H1 (cell line): ENCODE measurements around the gene PDE6D. TPM values are rescaled to one million over a fixed set of nuclear protein-coding genes. Genes with fewer than 3 reads are reported as not detected.

ENCODE experiments used
- CTCF ChIA-PET: fragments of 300-600 bp; sonication (Branson Sonifier 250); formaldehyde crosslinking; loops from one replicate; lab custom pipeline; 2021; ENCODE audit not compliant: partially characterized antibody; lab: Charles Lee
- POLR2A ChIA-PET: fragments of 300-600 bp; sonication (Branson Sonifier 250); formaldehyde crosslinking; loops from one replicate; lab custom pipeline; 2021; ENCODE audit warnings: inconsistent platforms; ENCODE audit not compliant: partially characterized antibody; lab: Charles Lee
- DNase-seq, 2 experiments: peaks; one replicate each; pipeline versions ENCODE4 v3.0.0 to v3.0.0-alpha.2; 2010 to 2022; ENCODE audit warnings: low spot score in 2 of 2, low read depth in 1 of 2, mixed read lengths in 1 of 2
- FAIRE-seq: peaks from 2 replicates; lab custom pipeline; 2011; peaks lifted over from hg19 to GRCh38; lab: Jason Lieb, UNC
- H2AFZ ChIP-seq: 2 replicates; pipeline ENCODE4 v1.8.1; 2012; ENCODE audit warnings: low read length, inconsistent platforms
- H2AK5ac ChIP-seq: 2 replicates; pipeline ENCODE4 v1.6.1; 2013; ENCODE audit warnings: low read depth, low read length
- H2BK120ac ChIP-seq: replicated peaks from 2 replicates; pipeline ENCODE3; 2013; ENCODE audit warnings: low read depth, low read length, inconsistent platforms
- H2BK12ac ChIP-seq: 2 replicates; pipeline ENCODE4 v1.6.1; 2013; ENCODE audit warnings: low read depth, low read length
- H2BK15ac ChIP-seq: 2 replicates; pipeline ENCODE4 v1.6.1; 2013; ENCODE audit warnings: low read length
- H2BK20ac ChIP-seq: 2 replicates; pipeline ENCODE4 v1.6.1; 2013; ENCODE audit warnings: low read length
- H2BK5ac ChIP-seq: 2 replicates; pipeline ENCODE4 v1.6.1; 2013; ENCODE audit warnings: low read depth, low read length
- H3K14ac ChIP-seq: 2 replicates; pipeline ENCODE4 v1.6.1; 2013; ENCODE audit warnings: inconsistent platforms; ENCODE audit not compliant: insufficient read length
- H3K18ac ChIP-seq: 2 replicates; pipeline ENCODE4 v1.6.1; 2013; ENCODE audit warnings: low read length; ENCODE audit errors: extremely low read depth
- H3K23ac ChIP-seq: 2 replicates; pipeline ENCODE4 v1.6.1; 2013; ENCODE audit warnings: inconsistent platforms; ENCODE audit not compliant: insufficient read length
- H3K23me2 ChIP-seq: 2 replicates; pipeline ENCODE4 v1.6.1; 2013; ENCODE audit warnings: low read depth, low read length
- H3K27ac ChIP-seq: 2 replicates; pipeline ENCODE4 v1.6.1; 2011; ENCODE audit warnings: low read depth, low read length, inconsistent platforms
- H3K27me3 ChIP-seq, 4 experiments: replicated peaks in 1 of 4; 1 replicate in 1 of 4; 2 replicates in 3 of 4; pipeline versions ENCODE4 v1.6.1 to v1.8.1; 2011 to 2013; ENCODE audit warnings: low read length in 3 of 4, mild to moderate bottlenecking in 3 of 4, inconsistent platforms in 2 of 4, mixed read lengths in 2 of 4, moderate library complexity in 1 of 4; ENCODE audit not compliant: control insufficient read depth in 3 of 4, insufficient read depth in 3 of 4; ENCODE audit errors: extremely low read depth in 1 of 4
- H3K36me3 ChIP-seq, 4 experiments: 2 replicates each; pipeline versions ENCODE4 v1.6.1 to v1.8.1; 2011 to 2013; ENCODE audit warnings: mild to moderate bottlenecking in 4 of 4, low read length in 3 of 4, moderate library complexity in 2 of 4, control low read depth in 1 of 4, inconsistent platforms in 1 of 4; ENCODE audit not compliant: insufficient read depth in 4 of 4, control insufficient read depth in 2 of 4
- H3K4ac ChIP-seq: replicated peaks from 2 replicates; pipeline ENCODE3; 2013; ENCODE audit warnings: low read length, low read depth, mixed read lengths, inconsistent platforms; ENCODE audit not compliant: insufficient read length
- H3K4me1 ChIP-seq, 4 experiments: replicated peaks in 1 of 4; 1 replicate in 1 of 4; 2 replicates in 3 of 4; pipeline versions ENCODE4 v1.6.1 to v1.8.1; 2011 to 2013; ENCODE audit warnings: low read length in 3 of 4, inconsistent platforms in 2 of 4, mixed read lengths in 1 of 4; ENCODE audit not compliant: insufficient read depth in 4 of 4, control insufficient read depth in 3 of 4
- H3K4me2 ChIP-seq, 2 experiments: 2 replicates each; pipeline versions ENCODE4 v1.6.1 to v1.8.1; 2011 to 2013; ENCODE audit warnings: low read depth in 2 of 2, low read length in 2 of 2, control low read depth in 1 of 2, inconsistent platforms in 1 of 2, mild to moderate bottlenecking in 1 of 2; ENCODE audit not compliant: insufficient read depth in 1 of 2
- H3K4me3 ChIP-seq, 4 experiments: fragments of 200-600, 300-600 bp in 1 of 4; sonication (generic), shearing (Covaris generic), sonication (Bioruptor Twin) in 1 of 4; 2 replicates each; pipeline versions ENCODE4 v1.5.1 to v1.8.1; 2011 to 2016; ENCODE audit warnings: low read length in 4 of 4, low read depth in 3 of 4, control low read depth in 2 of 4, inconsistent platforms in 2 of 4, mild to moderate bottlenecking in 2 of 4, mixed read lengths in 1 of 4, moderate library complexity in 1 of 4; ENCODE audit not compliant: insufficient read depth in 2 of 4; ENCODE audit errors: extremely low read depth in 1 of 4
- H3K56ac ChIP-seq: replicated peaks from 2 replicates; pipeline ENCODE3; 2013; ENCODE audit warnings: low read depth, mild to moderate bottlenecking, mixed read lengths, low read length, inconsistent platforms; ENCODE audit not compliant: insufficient read length
- H3K79me1 ChIP-seq: 2 replicates; pipeline ENCODE4 v1.6.1; 2013; ENCODE audit warnings: low read depth, low read length, control low read depth
- H3K79me2 ChIP-seq, 2 experiments: 2 replicates each; pipeline versions ENCODE4 v1.6.1 to v1.8.1; 2012 to 2013; ENCODE audit warnings: low read length in 2 of 2, mild to moderate bottlenecking in 2 of 2, inconsistent platforms in 1 of 2; ENCODE audit not compliant: insufficient read depth in 2 of 2, control insufficient read depth in 1 of 2
- H3K9ac ChIP-seq, 4 experiments: replicated peaks in 1 of 4; 1 replicate in 1 of 4; 2 replicates in 3 of 4; pipeline versions ENCODE4 v1.6.1 to v1.8.1; 2011 to 2013; ENCODE audit warnings: low read depth in 3 of 4, low read length in 3 of 4, control low read depth in 2 of 4, mild to moderate bottlenecking in 2 of 4, moderate library complexity in 2 of 4, inconsistent platforms in 1 of 4; ENCODE audit errors: extremely low read depth in 1 of 4
- H3K9me3 ChIP-seq, 2 experiments: 2 replicates each; pipeline versions ENCODE4 v1.6.1 to v1.8.1; 2012 to 2013; ENCODE audit warnings: mild to moderate bottlenecking in 2 of 2, moderate library complexity in 2 of 2, control low read depth in 1 of 2, inconsistent platforms in 1 of 2, low read depth in 1 of 2, low read length in 1 of 2, mixed read lengths in 1 of 2; ENCODE audit not compliant: insufficient read depth in 2 of 2
- H4K20me1 ChIP-seq, 2 experiments: replicated peaks in 1 of 2; 2 replicates each; pipeline versions ENCODE3 to v1.8.1; 2011 to 2013; ENCODE audit warnings: inconsistent platforms in 2 of 2, low read length in 2 of 2, mild to moderate bottlenecking in 1 of 2; ENCODE audit not compliant: insufficient read depth in 2 of 2, control insufficient read depth in 1 of 2
- H4K5ac ChIP-seq: 2 replicates; pipeline ENCODE4 v1.6.1; 2013; ENCODE audit warnings: low read length, low read depth, mixed read lengths, inconsistent platforms; ENCODE audit not compliant: insufficient read length
- H4K8ac ChIP-seq: 2 replicates; pipeline ENCODE4 v1.8.0; 2013; ENCODE audit warnings: mild to moderate bottlenecking, moderate library complexity, low read length, inconsistent platforms; ENCODE audit not compliant: insufficient read depth; ENCODE audit errors: extremely low read depth
- H4K91ac ChIP-seq: replicated peaks from 2 replicates; pipeline ENCODE3; 2013; ENCODE audit warnings: low read length, mixed read lengths, inconsistent platforms; ENCODE audit not compliant: insufficient read length
- CREB1 ChIP-seq: IDR thresholded peaks from 2 replicates; pipeline ENCODE4 v1.6.1; 2012; ENCODE audit warnings: inconsistent platforms
- JUN ChIP-seq: IDR thresholded peaks from 2 replicates; pipeline ENCODE4 v1.6.1; 2011; ENCODE audit warnings: low read depth, mild to moderate bottlenecking, improper control_type of control experiment, low read length
- WGBS, 2 experiments: shearing (Covaris generic) in 1 of 2; methylation state at CpG; one replicate each; pipeline versions ENCODE4 v1.1.6 to v1.1.7; 2013 to 2015; ENCODE audit warnings: low lambda C conversion rate in 2 of 2, mixed read lengths in 2 of 2, inconsistent platforms in 1 of 2, low coverage in 1 of 2, missing lambda C conversion rate in 1 of 2; ENCODE audit not compliant: insufficient replicate concordance in 2 of 2, insufficient coverage in 1 of 2, insufficient read length in 1 of 2; ENCODE audit errors: extremely low coverage in 1 of 2, missing lambda C conversion rate in 1 of 2; 5-methylcytosine and 5-hydroxymethylcytosine counted together
- polyA plus RNA-seq, 7 experiments: library from polyadenylated mRNA; depleted of rRNA in 3 of 7; stranded (reverse) in 5 of 7; unstranded in 2 of 7; fragments of >200 nt in 5 of 7; fragments of 200-250 nt in 2 of 7; gene quantifications; 1 replicate in 5 of 7; 2 replicates in 1 of 7; 4 replicates in 1 of 7; pipeline versions ENCODE4 v1.2.1 to v1.2.3, GENCODE V29; 2011 to 2013; ENCODE audit warnings: missing spikeins in 2 of 7, mixed read lengths in 2 of 7
- total RNA-seq: library from RNA; stranded (reverse); fragmentation: NEBNext Ultra II Directional; extraction: Animal tissue kit (Norgen Biotek cat#: 25700); gene quantifications from 2 replicates; pipeline ENCODE4 v1.2.1, GENCODE V29; 2021

Gene PDE6D
- total and polyA plus RNA-seq, 2 of the 8 experiments (the other 6 are each of a cell fraction or from before 2014, with no cell fraction given) = 33.7 to 63.9 TPM

DNA sequence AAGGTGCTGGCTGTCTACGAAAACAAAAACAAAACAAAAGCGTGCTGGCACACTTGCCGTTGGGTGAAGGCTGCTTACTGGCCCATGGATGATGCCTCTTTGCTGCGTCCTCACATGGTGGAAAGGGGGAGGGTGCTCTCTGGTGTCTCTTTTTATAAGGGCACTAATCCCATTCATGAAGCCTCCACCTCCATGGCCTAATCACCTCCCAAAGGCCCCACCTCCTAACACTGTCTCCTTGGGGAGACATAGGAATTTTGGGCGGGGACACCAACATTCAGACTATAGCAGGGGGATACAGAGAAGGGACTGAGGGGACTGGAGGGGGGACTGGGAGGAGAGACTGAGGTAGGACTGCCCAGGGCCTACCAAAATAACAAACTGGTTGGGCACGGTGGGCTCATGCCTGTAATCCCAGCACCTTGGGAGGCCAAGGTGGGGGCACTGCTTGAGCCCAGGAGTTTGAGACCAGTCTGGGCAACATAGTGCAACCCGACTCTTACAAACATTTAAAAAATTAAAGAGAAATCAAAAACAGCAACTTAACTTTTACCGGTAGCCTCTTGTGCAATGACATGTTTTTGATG is 58.3 kb downstream of the PDE6D start:
- H3K4ac ChIP-seq = no peak overlapping the region
- DNase-seq = no peak

More for the DNA sequence above, 58.3 kb downstream of the PDE6D start:
- H3K79me2 ChIP-seq = no peaks in the 10 kb centered on the region
- no peak overlapping the region for H3K23ac ChIP-seq
- H3K9me3 ChIP-seq = no peaks in the 10 kb centered on the region
- no peaks in the 10 kb centered on the region for H3K27me3 ChIP-seq
- no peak overlapping the region for H2BK15ac ChIP-seq
- H3K56ac ChIP-seq = no peak overlapping the region
- 86% methylated on average over 8 of the region's 8 CpGs; no CpG with 5 or more reads in 1 of the 2 experiments for WGBS, 2 experiments
- H3K14ac ChIP-seq = no peak overlapping the region
- no peak overlapping the region for H3K4me3 ChIP-seq
- no peak overlapping the region for H4K5ac ChIP-seq
- CTCF ChIA-PET = interaction anchor here (1.3 to 12.1 kb wide), 3 partner anchors 43 to 75 kb away, joined by 5 to 555 read pairs (median 15); no protein-coding TSS in a partner anchor
- H2AK5ac ChIP-seq = no peak overlapping the region
- no peaks in the 10 kb centered on the region for H4K20me1 ChIP-seq
- no peak overlapping the region for H2BK5ac ChIP-seq
- no peak overlapping the region for H2BK20ac ChIP-seq
- no peak overlapping the region for H3K4me2 ChIP-seq
- TF ChIP-seq CREB1 = 0 out of 2 replicates have a peak, but pooled peaks have one; percentile 8
- TF ChIP-seq JUN = no peak
- TF ChIP-seq, all 59 proteins: peak for 1
- Histone ChIP-seq H3K4me1 (peaks cover 0 to 5% (median 1%) of the 10 kb centered on the region in 4 experiments; a peak in 2 of 7 replicates), H2AFZ (no peak overlapping the region), H3K9ac (no peak overlapping the region), H2BK120ac (no peak overlapping the region), H3K18ac (no peak overlapping the region), H3K36me3 (no peaks in the 10 kb centered on the region), H3K79me1 (no peaks in the 10 kb centered on the region), H3K27ac (no peak overlapping the region), H4K8ac (no peak overlapping the region), H3K23me2 (no peaks in the 10 kb centered on the region), H2BK12ac (no peak overlapping the region), H4K91ac (no peak overlapping the region)
- FAIRE-seq = no peak
- POLR2A ChIA-PET = no interaction called here
